Stomach smooth muscle (tissue), 2 donors: ENCODE measurements around the gene FIBCD1.

Experiments used
- H3K27ac ChIP-seq: one replicate; pipeline ENCODE4 v1.7.0; 2013; ENCODE audit warnings: mild to moderate bottlenecking, low read length, inconsistent platforms
- H3K27me3 ChIP-seq, 2 donors: one replicate each; pipeline ENCODE4 v1.7.0; 2013; ENCODE audit warnings: low read length in 2 of 2; ENCODE audit not compliant: insufficient read depth in 2 of 2, control insufficient read depth in 1 of 2
- H3K36me3 ChIP-seq, 2 donors: one replicate each; pipeline ENCODE4 v1.7.0; 2013; ENCODE audit warnings: low read length in 2 of 2; ENCODE audit not compliant: control insufficient read depth in 2 of 2, insufficient read depth in 2 of 2
- H3K4me1 ChIP-seq: one replicate; pipeline ENCODE4 v1.7.0; 2013; ENCODE audit warnings: low read length; ENCODE audit not compliant: control insufficient read depth, insufficient read depth
- H3K4me3 ChIP-seq, 2 donors: one replicate each; pipeline ENCODE4 v1.7.0; 2013; ENCODE audit warnings: low read length in 2 of 2
- H3K9ac ChIP-seq, 2 donors: one replicate each; pipeline ENCODE4 v1.7.0; 2013; ENCODE audit warnings: low read length in 2 of 2, mild to moderate bottlenecking in 1 of 2
- H3K9me3 ChIP-seq, 2 donors: one replicate each; pipeline ENCODE4 v1.7.0; 2013; ENCODE audit warnings: low read length in 2 of 2; ENCODE audit not compliant: control insufficient read depth in 2 of 2
- donor health status: healthy.
- donor health status: Pancreatic carcinoma.

FIBCD1 gene

GRCh38 chr9:130938652-130939404 lies at the start of gene FIBCD1:
TSS of gene FIBCD1 (minus strand) at chr9:130939247. CDS start at chr9:130938607, 640 bp downstream.
- H3K4me3 ChIP-seq = peak within 1 kb of the TSS; percentile 40 to 62
- H3K4me1 ChIP-seq = peaks cover 27% of the 10 kb centered on the region
- H3K9ac ChIP-seq = no peak within 1 kb of the TSS
- peaks cover 53 to 74% of the 10 kb centered on the region in 2 donors for H3K27me3 ChIP-seq
- H3K27ac ChIP-seq = no peak within 1 kb of the TSS
- no peaks in the 10 kb centered on the region for H3K9me3 ChIP-seq
- no peaks in the 10 kb centered on the region for H3K36me3 ChIP-seq

- Histone ChIP-seq H3K27ac (no peak overlapping the region), H3K9me3 (no peaks in the 10 kb centered on the region), H3K9ac (no peak overlapping the region), H3K4me3 (no peak overlapping the region), H3K4me1 (no peaks in the 10 kb centered on the region), H3K27me3 (peaks cover 11 to 16% of the 10 kb centered on the region in 2 donors), H3K36me3 (no peaks in the 10 kb centered on the region)
Measured at GRCh38 chr9:130988400-130988747, 49.3 kb upstream of the FIBCD1 start.

GRCh38 chr9:130987738-130988399 lies 48.8 kb upstream of the FIBCD1 start:
- no peaks in the 10 kb centered on the region for H3K9me3 ChIP-seq
- H3K4me3 ChIP-seq = no peak overlapping the region
- no peak overlapping the region for H3K27ac ChIP-seq
- peaks cover 11 to 16% of the 10 kb centered on the region in 2 donors for H3K27me3 ChIP-seq
- no peaks in the 10 kb centered on the region for H3K36me3 ChIP-seq
- H3K4me1 ChIP-seq = no peaks in the 10 kb centered on the region
- H3K9ac ChIP-seq = no peak overlapping the region

GRCh38 chr9:130987054-130987453 lies 48.0 kb upstream of the FIBCD1 start:
- Histone ChIP-seq H3K27me3 (peaks cover 9 to 16% of the 10 kb centered on the region in 2 donors), H3K9ac (no peak overlapping the region), H3K36me3 (no peaks in the 10 kb centered on the region), H3K4me3 (no peak overlapping the region), H3K4me1 (no peaks in the 10 kb centered on the region), H3K9me3 (no peaks in the 10 kb centered on the region), H3K27ac (no peak overlapping the region)

- Histone ChIP-seq H3K4me3 (no peak overlapping the region), H3K27ac (no peak overlapping the region), H3K9ac (no peak overlapping the region), H3K4me1 (no peaks in the 10 kb centered on the region), H3K27me3 (peaks cover 6 to 16% of the 10 kb centered on the region in 2 donors), H3K36me3 (no peaks in the 10 kb centered on the region), H3K9me3 (no peaks in the 10 kb centered on the region)
Measured at GRCh38 chr9:130986356-130986965, 47.4 kb upstream of the FIBCD1 start.

GRCh38 chr9:130985606-130986162 lies 46.6 kb upstream of the FIBCD1 start:
- H3K9me3 ChIP-seq = no peaks in the 10 kb centered on the region
- H3K9ac ChIP-seq = no peak overlapping the region
- H3K4me3 ChIP-seq = no peak overlapping the region
- H3K27ac ChIP-seq = no peak overlapping the region
- peaks cover 6 to 13% of the 10 kb centered on the region in 2 donors for H3K27me3 ChIP-seq
- no peaks in the 10 kb centered on the region for H3K4me1 ChIP-seq
- no peaks in the 10 kb centered on the region for H3K36me3 ChIP-seq

- H3K36me3 ChIP-seq = no peaks in the 10 kb centered on the region
- H3K27me3 ChIP-seq = peaks cover 9 to 13% of the 10 kb centered on the region in 2 donors
- H3K9me3 ChIP-seq = no peaks in the 10 kb centered on the region
- H3K4me3 ChIP-seq = no peak overlapping the region
- no peaks in the 10 kb centered on the region for H3K4me1 ChIP-seq
- H3K27ac ChIP-seq = no peak overlapping the region
- H3K9ac ChIP-seq = no peak overlapping the region
Measured at GRCh38 chr9:130985029-130985428, 46.0 kb upstream of the FIBCD1 start.

- H3K36me3 ChIP-seq = no peaks in the 10 kb centered on the region
- no peaks in the 10 kb centered on the region for H3K4me1 ChIP-seq
- peaks cover 11 to 13% of the 10 kb centered on the region in 2 donors for H3K27me3 ChIP-seq
- no peak overlapping the region for H3K27ac ChIP-seq
- H3K9me3 ChIP-seq = no peaks in the 10 kb centered on the region
- H3K4me3 ChIP-seq = no peak overlapping the region
- H3K9ac ChIP-seq = no peak overlapping the region
Measured at GRCh38 chr9:130984521-130984920, 45.5 kb upstream of the FIBCD1 start.

GRCh38 chr9:130983970-130984369 lies 44.9 kb upstream of the FIBCD1 start:
- Histone ChIP-seq H3K27me3 (peaks cover 11 to 13% of the 10 kb centered on the region in 2 donors), H3K36me3 (no peaks in the 10 kb centered on the region), H3K4me1 (no peaks in the 10 kb centered on the region), H3K27ac (no peak overlapping the region), H3K9ac (no peak overlapping the region), H3K4me3 (no peak overlapping the region), H3K9me3 (no peaks in the 10 kb centered on the region)

GRCh38 chr9:130983359-130983670 lies 44.3 kb upstream of the FIBCD1 start:
- Histone ChIP-seq H3K27ac (no peak overlapping the region), H3K4me3 (no peak overlapping the region), H3K36me3 (no peaks in the 10 kb centered on the region), H3K9ac (no peak overlapping the region), H3K4me1 (no peaks in the 10 kb centered on the region), H3K9me3 (no peaks in the 10 kb centered on the region), H3K27me3 (peaks cover 13% of the 10 kb centered on the region in 2 donors)
